Measurements from ENCODE around the gene DCUN1D4.

DNA sequence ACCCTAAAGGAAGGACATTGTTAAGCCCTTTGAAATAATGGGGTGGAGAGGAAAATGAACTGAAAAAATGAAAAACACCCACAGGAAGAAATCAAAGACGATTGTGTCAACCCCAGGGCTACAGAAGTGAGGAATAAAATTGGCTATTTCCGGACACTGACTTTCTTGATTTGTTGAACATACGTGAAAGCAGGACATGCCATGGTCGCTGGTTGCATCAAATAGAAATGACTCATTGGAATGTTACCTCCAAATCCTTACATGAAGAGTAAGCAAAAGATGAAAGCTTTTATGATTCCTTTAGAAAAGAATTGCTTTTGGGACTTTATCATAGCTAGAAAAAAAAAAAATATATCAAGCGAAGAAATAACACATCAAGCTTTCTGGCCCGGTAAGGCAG lies 75.3 kb downstream of the DCUN1D4 start:
- TF ChIP-seq GATA3 (IDR thresholded peaks at IDR 0.05; ENCODE audit: low read depth, low read length) (no peak), GATA2 (IDR thresholded peaks at IDR 0.05; ENCODE audit: low read depth, low read length) (no peak)

Data from SH-SY5Y (cell line).